Measurements from ENCODE around the gene PLA2G4A.
A peak's percentile ranks its signal among the peaks of the same experiment; 100 is the strongest.

PLA2G4A gene

GRCh38 chr1:186899977-186900376 is 71.2 kb downstream of the PLA2G4A start:
- H3K4me3 ChIP-seq (replicated peaks in 1 of 2; ENCODE audit: low read depth in 2 of 2, low read length in 2 of 2), result no peak overlapping the region
- DNase-seq (ENCODE audit: low read depth in 2 of 2), result no peak
- no peak for TF ChIP-seq CTCF (IDR thresholded peaks at IDR 0.05; ENCODE audit: low read depth, low read length)

DNA sequence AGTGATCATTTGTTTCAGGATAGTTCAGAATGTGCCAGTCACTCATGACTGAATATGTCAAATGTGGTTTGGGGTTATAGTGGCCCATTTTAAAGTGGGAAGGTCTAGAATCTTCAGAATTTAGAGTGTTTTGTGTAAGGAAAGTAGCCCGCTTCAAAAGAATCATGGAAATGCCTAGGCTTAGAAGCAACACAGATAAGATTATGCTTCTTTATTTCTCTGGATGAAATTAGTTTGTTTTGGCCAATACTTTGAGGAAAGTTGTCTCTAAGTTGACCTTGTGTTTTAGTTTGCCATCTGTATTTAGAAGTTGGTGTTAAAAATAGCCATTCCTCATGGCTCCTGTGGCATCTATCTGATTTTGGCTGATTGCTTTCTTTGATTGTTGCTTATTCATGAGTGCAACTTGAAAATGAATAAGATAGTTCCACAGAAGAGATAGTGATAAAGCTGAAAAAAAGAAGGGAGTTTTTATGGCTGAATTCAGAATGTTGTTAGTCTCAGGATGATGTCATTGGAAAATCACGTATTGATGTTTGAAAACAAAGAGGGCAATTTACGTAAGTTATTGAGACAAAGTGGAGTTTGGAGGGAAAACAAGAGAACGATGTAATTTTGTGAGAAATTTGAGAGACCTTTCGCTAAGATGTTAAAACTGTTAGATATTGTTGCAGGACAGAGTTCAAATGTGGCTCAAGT is 71.9 kb downstream of the PLA2G4A start:
- DNase-seq (ENCODE audit: low read depth in 2 of 2), result peak in 1 of 2 donors; percentile 53
- H3K4me3 ChIP-seq (replicated peaks in 1 of 2; ENCODE audit: low read depth in 2 of 2, low read length in 2 of 2), result no peak overlapping the region
- no peak for TF ChIP-seq CTCF (IDR thresholded peaks at IDR 0.05; ENCODE audit: low read depth, low read length)

DNA sequence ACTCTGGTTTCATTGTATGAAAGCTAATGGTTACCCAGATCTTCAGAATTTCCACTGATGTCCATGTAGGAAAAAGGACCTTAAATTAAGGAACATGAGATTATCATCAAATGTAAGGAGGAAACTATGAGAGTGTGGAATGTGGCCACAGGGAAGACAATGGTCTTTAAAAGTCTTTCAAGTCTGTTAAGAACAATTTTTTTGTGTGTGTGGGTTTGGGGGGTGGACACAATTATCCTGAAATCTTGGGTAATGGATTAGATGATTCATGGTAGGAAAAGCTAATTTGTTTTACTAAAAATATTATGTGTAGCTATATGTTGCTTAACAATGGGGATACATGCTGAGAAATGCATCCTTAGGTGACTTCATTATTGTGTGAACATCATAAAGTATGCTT is 72.9 kb downstream of the PLA2G4A start:
- TF ChIP-seq CTCF (IDR thresholded peaks at IDR 0.05; ENCODE audit: low read depth, low read length), result no peak
- peak in 1 of 2 donors; percentile 49 for DNase-seq (ENCODE audit: low read depth in 2 of 2)
- H3K4me3 ChIP-seq (replicated peaks in 1 of 2; ENCODE audit: low read depth in 2 of 2, low read length in 2 of 2), result no peak overlapping the region

- no peak for DNase-seq (ENCODE audit: low read depth in 2 of 2)
- TF ChIP-seq CTCF (IDR thresholded peaks at IDR 0.05; ENCODE audit: low read depth, low read length), result no peak
- H3K4me3 ChIP-seq (replicated peaks in 1 of 2; ENCODE audit: low read depth in 2 of 2, low read length in 2 of 2), result no peak overlapping the region
Observed at GRCh38 chr1:186903374-186904136, 74.8 kb downstream of the PLA2G4A start.

DNA sequence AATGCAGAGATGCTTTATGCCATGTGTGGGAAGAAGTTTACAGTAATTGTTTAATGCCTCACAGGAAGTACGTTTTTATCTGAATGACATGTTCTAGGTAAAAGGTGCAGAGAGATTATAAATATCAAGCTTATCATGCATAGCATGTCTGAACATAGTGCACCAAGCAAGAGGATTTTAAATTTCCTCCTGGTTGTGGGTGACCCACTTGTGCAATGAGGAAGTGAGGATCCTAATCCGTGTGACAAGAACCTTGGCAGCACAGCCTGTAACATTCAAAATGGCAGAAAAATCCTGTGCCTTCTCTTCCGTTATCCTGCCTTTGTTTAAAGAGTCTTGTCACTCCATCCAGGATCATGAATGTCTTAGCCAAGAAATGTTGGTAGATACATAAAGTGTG is 75.6 kb downstream of the PLA2G4A start:
- no peak overlapping the region for H3K4me3 ChIP-seq (replicated peaks in 1 of 2; ENCODE audit: low read depth in 2 of 2, low read length in 2 of 2)
- no peak for DNase-seq (ENCODE audit: low read depth in 2 of 2)
- no peak for TF ChIP-seq CTCF (IDR thresholded peaks at IDR 0.05; ENCODE audit: low read depth, low read length)

GRCh38 chr1:186905561-186905960 is 76.8 kb downstream of the PLA2G4A start:
- no peak for DNase-seq (ENCODE audit: low read depth in 2 of 2)
- H3K4me3 ChIP-seq (replicated peaks in 1 of 2; ENCODE audit: low read depth in 2 of 2, low read length in 2 of 2), result no peak overlapping the region
- TF ChIP-seq CTCF (IDR thresholded peaks at IDR 0.05; ENCODE audit: low read depth, low read length), result no peak
